Breast epithelium (tissue), 3 donors: Measurements from ENCODE around the gene LRCOL1.

Experiments used
- POLR2A ChIP-seq: fragments of 450-650 bp; IDR thresholded peaks from one replicate; pipeline ENCODE4 v1.6.1; 2016; ENCODE audit warnings: antibody characterized with exemption, mild to moderate bottlenecking, moderate library complexity
- POLR2AphosphoS5 ChIP-seq, 3 donors: sonication (generic); formaldehyde crosslinking; IDR thresholded peaks; one replicate each; pipeline ENCODE4 v1.6.1; 2017; ENCODE audit warnings: antibody characterized with exemption in 3 of 3
- TF ChIP-seq, protein P1 (sequence below), 3 donors: fragments of 450-650 bp; IDR thresholded peaks; one replicate each; pipeline ENCODE4 v1.5.1; 2016 to 2017; ENCODE audit warnings: antibody characterized with exemption in 3 of 3, mild to moderate bottlenecking in 3 of 3, moderate library complexity in 3 of 3

DNA sequence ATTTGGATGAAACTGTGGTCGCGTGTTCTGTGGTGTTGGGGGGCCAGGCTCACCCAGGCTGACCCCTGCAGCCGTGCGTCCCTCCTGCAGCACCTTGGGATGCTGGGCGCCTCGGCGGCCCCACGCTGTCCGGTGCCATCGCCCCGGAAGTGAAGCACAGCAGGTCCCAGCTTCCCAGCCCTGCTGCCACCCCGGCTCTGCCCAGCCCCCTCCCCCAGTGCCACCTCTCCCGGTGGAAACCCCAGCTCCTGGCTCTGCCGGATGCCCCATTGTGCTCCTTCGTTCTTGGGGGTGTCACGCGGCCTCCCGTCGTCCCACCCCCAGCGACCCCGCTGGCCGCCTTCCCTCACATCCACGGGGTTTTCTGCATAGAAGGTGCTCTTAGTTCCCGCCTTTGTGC is 25.2 kb downstream of the LRCOL1 start:
- TF ChIP-seq POLR2A (no peak), POLR2AphosphoS5 (IDR thresholded peaks at IDR 0.05) (no peak)
- TF ChIP-seq, protein P1, sequence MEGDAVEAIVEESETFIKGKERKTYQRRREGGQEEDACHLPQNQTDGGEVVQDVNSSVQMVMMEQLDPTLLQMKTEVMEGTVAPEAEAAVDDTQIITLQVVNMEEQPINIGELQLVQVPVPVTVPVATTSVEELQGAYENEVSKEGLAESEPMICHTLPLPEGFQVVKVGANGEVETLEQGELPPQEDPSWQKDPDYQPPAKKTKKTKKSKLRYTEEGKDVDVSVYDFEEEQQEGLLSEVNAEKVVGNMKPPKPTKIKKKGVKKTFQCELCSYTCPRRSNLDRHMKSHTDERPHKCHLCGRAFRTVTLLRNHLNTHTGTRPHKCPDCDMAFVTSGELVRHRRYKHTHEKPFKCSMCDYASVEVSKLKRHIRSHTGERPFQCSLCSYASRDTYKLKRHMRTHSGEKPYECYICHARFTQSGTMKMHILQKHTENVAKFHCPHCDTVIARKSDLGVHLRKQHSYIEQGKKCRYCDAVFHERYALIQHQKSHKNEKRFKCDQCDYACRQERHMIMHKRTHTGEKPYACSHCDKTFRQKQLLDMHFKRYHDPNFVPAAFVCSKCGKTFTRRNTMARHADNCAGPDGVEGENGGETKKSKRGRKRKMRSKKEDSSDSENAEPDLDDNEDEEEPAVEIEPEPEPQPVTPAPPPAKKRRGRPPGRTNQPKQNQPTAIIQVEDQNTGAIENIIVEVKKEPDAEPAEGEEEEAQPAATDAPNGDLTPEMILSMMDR (IDR thresholded peaks at IDR 0.05): no peak
